Liver (tissue), 9 donors: Measurements from ENCODE around the gene NXN. TPM values are rescaled to one million over a fixed set of nuclear protein-coding genes. Genes with fewer than 3 reads are reported as not detected.

Experiments
- DNase-seq: peaks from one replicate; pipeline ENCODE4 v3.0.0-alpha.2; 2017; ENCODE audit warnings: low spot score
- H3K27ac ChIP-seq, 2 donors: one replicate each; pipeline ENCODE4 v1.7.0; 2013; ENCODE audit warnings: inconsistent platforms in 2 of 2, low read length in 2 of 2, control low read depth in 1 of 2, low read depth in 1 of 2, mild to moderate bottlenecking in 1 of 2
- H3K27me3 ChIP-seq, 4 donors: one replicate each; pipeline versions ENCODE4 v1.6.1 to v1.7.0; 2013; ENCODE audit warnings: low read length in 3 of 4, inconsistent platforms in 1 of 4, mild to moderate bottlenecking in 1 of 4, moderate library complexity in 1 of 4; ENCODE audit not compliant: control insufficient read depth in 4 of 4, insufficient read depth in 4 of 4
- H3K36me3 ChIP-seq, 4 donors: one replicate each; pipeline versions ENCODE4 v1.6.1 to v1.7.0; 2013; ENCODE audit warnings: low read length in 3 of 4, mild to moderate bottlenecking in 3 of 4, low read depth in 1 of 4, moderate library complexity in 1 of 4; ENCODE audit not compliant: control insufficient read depth in 4 of 4, insufficient read depth in 3 of 4
- H3K4me1 ChIP-seq, 4 donors: one replicate each; pipeline versions ENCODE4 v1.6.1 to v1.7.0; 2013; ENCODE audit warnings: low read length in 3 of 4, mild to moderate bottlenecking in 3 of 4, moderate library complexity in 1 of 4; ENCODE audit not compliant: control insufficient read depth in 4 of 4, insufficient read depth in 4 of 4
- H3K4me3 ChIP-seq, 3 donors: one replicate each; pipeline versions ENCODE4 v1.6.1 to v1.7.0; 2013; ENCODE audit warnings: low read length in 3 of 3, control low read depth in 1 of 3, low read depth in 1 of 3, mild to moderate bottlenecking in 1 of 3
- H3K9ac ChIP-seq, 2 donors: one replicate each; pipeline ENCODE4 v1.7.0; 2013; ENCODE audit warnings: low read length in 2 of 2, mild to moderate bottlenecking in 2 of 2, moderate library complexity in 2 of 2, control low read depth in 1 of 2, low read depth in 1 of 2
- H3K9me3 ChIP-seq, 4 donors: one replicate each; pipeline versions ENCODE4 v1.6.1 to v1.7.0; 2013; ENCODE audit warnings: low read length in 3 of 4; ENCODE audit not compliant: control insufficient read depth in 4 of 4
- CTCF ChIP-seq: fragments of 150-350 bp; IDR thresholded peaks from 2 replicates; pipeline ENCODE4 v1.5.1; 2017; ENCODE audit warnings: improper control_type of control experiment, low read depth, low read length; ENCODE audit not compliant: missing input control
- EGR1 ChIP-seq, 2 donors: IDR thresholded peaks; 2 replicates each; pipeline ENCODE4 v1.6.1; 2016 to 2018; ENCODE audit warnings: antibody characterized with exemption in 2 of 2, low read depth in 2 of 2
- FOXA1 ChIP-seq: IDR thresholded peaks from 2 replicates; pipeline ENCODE4 v1.6.1; 2016; ENCODE audit warnings: antibody characterized with exemption
- FOXA2 ChIP-seq: IDR thresholded peaks from 2 replicates; pipeline ENCODE4 v1.6.1; 2016; ENCODE audit warnings: antibody characterized with exemption
- GABPA ChIP-seq, 2 donors: IDR thresholded peaks in 1 of 2; conservative IDR thresholded peaks in 1 of 2; 2 replicates each; pipeline ENCODE4 v1.6.1; 2016; ENCODE audit warnings: antibody characterized with exemption in 2 of 2, mild to moderate bottlenecking in 1 of 2, moderate library complexity in 1 of 2
- HNF4A ChIP-seq, 2 donors: conservative IDR thresholded peaks; 2 replicates each; pipeline ENCODE4 v1.6.1; 2016; ENCODE audit warnings: antibody characterized with exemption in 2 of 2, mild to moderate bottlenecking in 2 of 2
- JUND ChIP-seq, 2 donors: IDR thresholded peaks; 2 replicates each; pipeline ENCODE4 v1.6.1; 2016; ENCODE audit warnings: antibody characterized with exemption in 2 of 2
- NR2F2 ChIP-seq: IDR thresholded peaks from 2 replicates; pipeline ENCODE4 v1.6.1; 2016; ENCODE audit warnings: antibody characterized with exemption
- RAD21 ChIP-seq, 2 donors: IDR thresholded peaks; 2 replicates each; pipeline ENCODE4 v1.6.1; 2016; ENCODE audit warnings: antibody characterized with exemption in 2 of 2, mild to moderate bottlenecking in 2 of 2
- REST ChIP-seq: IDR thresholded peaks from 2 replicates; pipeline ENCODE4 v1.6.1; 2016; ENCODE audit warnings: antibody characterized with exemption, mild to moderate bottlenecking
- RXRA ChIP-seq, 2 donors: IDR thresholded peaks; 2 replicates each; pipeline ENCODE4 v1.6.1; 2017 to 2018; ENCODE audit warnings: antibody characterized with exemption in 2 of 2, mild to moderate bottlenecking in 1 of 2
- SP1 ChIP-seq: IDR thresholded peaks from 2 replicates; pipeline ENCODE4 v1.6.1; 2018; ENCODE audit warnings: antibody characterized with exemption, mild to moderate bottlenecking
- TAF1 ChIP-seq: conservative IDR thresholded peaks from 2 replicates; pipeline ENCODE4 v1.6.1; 2016; ENCODE audit warnings: antibody characterized with exemption, mild to moderate bottlenecking
- ZBTB33 ChIP-seq: IDR thresholded peaks from 2 replicates; pipeline ENCODE4 v1.6.1; 2016; ENCODE audit warnings: antibody characterized with exemption
- whole genome bisulfite sequencing: extraction: QIAGEN DNeasy Blood & Tissue Kit; methylation state at CpG from one replicate; pipeline ENCODE4 v1.1.7; 2013; 5-methylcytosine and 5-hydroxymethylcytosine counted together
- polyA plus RNA-seq, 2 donors: library from polyadenylated mRNA; stranded (reverse) in 1 of 2; unstranded in 1 of 2; fragments of 200-250 nt in 1 of 2; fragments of >200 nt in 1 of 2; fragmentation: Nextera tagmentation in 1 of 2; extraction: Ambion mirVana in 1 of 2; gene quantifications; one replicate each; pipeline versions ENCODE4 v1.2.1 to v1.2.3, GENCODE V29; 2013 to 2015
- total RNA-seq, 2 donors: library from RNA; depleted of rRNA; stranded (reverse); fragments of >200 nt; gene quantifications; one replicate each; pipeline ENCODE4 v1.2.3, GENCODE V29; 2014
- donor health status: healthy.
- donor health status: healthy.
- donor health status: healthy.
- donor health status: healthy.
- donor health status: healthy.

NXN gene
- total and polyA plus RNA-seq, 4 donors, result 2.3 to 4.5 (median 3.3) TPM

GRCh38 chr17:896953-897661, 82.5 kb downstream of the NXN start (continued):
- TF ChIP-seq REST (no peak), NR2F2 (peak; percentile 84), RXRA (IDR thresholded peaks at IDR 0.05) (peak; percentile 53 to 59), RAD21 (IDR thresholded peaks at IDR 0.05) (peak in 1 of 2 donors; percentile 19)

GRCh38 chr17:896454-896853, 83.1 kb downstream of the NXN start:
- TF ChIP-seq NR2F2 (no peak), GABPA (IDR thresholded peaks at IDR 0.05 in 1 of 2, conservative IDR thresholded peaks at IDR 0.05 in 1 of 2) (no peak), TAF1 (no peak), FOXA2 (no peak), HNF4A (conservative IDR thresholded peaks at IDR 0.05) (no peak), FOXA1 (no peak), RXRA (IDR thresholded peaks at IDR 0.05) (no peak), JUND (IDR thresholded peaks at IDR 0.05) (no peak)
- no peaks in the 10 kb centered on the region for H3K36me3 ChIP-seq
- H3K9ac ChIP-seq, result no peak overlapping the region
- 77% methylated on average over 14 of the region's 14 CpGs for WGBS
- H3K4me1 ChIP-seq, result no peaks in the 10 kb centered on the region
- no peaks in the 10 kb centered on the region for H3K27me3 ChIP-seq
- no peak for DNase-seq
- peak overlapping the region in 1 of 2 donors; percentile 37 for H3K27ac ChIP-seq
- no peak overlapping the region for H3K4me3 ChIP-seq
- H3K9me3 ChIP-seq, result no peaks in the 10 kb centered on the region

- Histone ChIP-seq H3K4me1 (no peaks in the 10 kb centered on the region), H3K9me3 (no peaks in the 10 kb centered on the region), H3K27ac (no peak overlapping the region), H3K36me3 (no peaks in the 10 kb centered on the region), H3K9ac (no peak overlapping the region), H3K4me3 (no peak overlapping the region), H3K27me3 (no peaks in the 10 kb centered on the region)
- no peak for DNase-seq
- WGBS, result 79% methylated on average over 8 of the region's 8 CpGs
- TF ChIP-seq FOXA2, result no peak
Measured at GRCh38 chr17:892958-893357, 86.6 kb downstream of the NXN start.

GRCh38 chr17:888998-889441, 90.6 kb downstream of the NXN start:
- no peak for DNase-seq
- H3K27ac ChIP-seq, result no peak overlapping the region
- H3K9ac ChIP-seq, result no peak overlapping the region
- H3K9me3 ChIP-seq, result no peaks in the 10 kb centered on the region
- peaks cover 0 to 2% (median 0%) of the 10 kb centered on the region in 4 donors for H3K4me1 ChIP-seq
- H3K36me3 ChIP-seq, result no peaks in the 10 kb centered on the region
- no peaks in the 10 kb centered on the region for H3K27me3 ChIP-seq
- 78% methylated on average over 12 of the region's 12 CpGs for WGBS
- no peak overlapping the region for H3K4me3 ChIP-seq
- TF ChIP-seq ZBTB33, result no peak
- no peak for TF ChIP-seq CTCF
- TF ChIP-seq FOXA2, result no peak
- TF ChIP-seq FOXA1, result no peak
- TF ChIP-seq SP1, result no peak
- TF ChIP-seq EGR1 (IDR thresholded peaks at IDR 0.05; ENCODE audit: low read depth in 2 of 2), result no peak
- no peak for TF ChIP-seq REST
